CD4-positive, alpha-beta T cell treated with Interleukin-12 subunit alpha and Interleukin-12 subunit beta, for 1 hour (primary cell): Measurements from ENCODE around the gene ZNF609.
A peak's percentile ranks its signal among the peaks of the same experiment; 100 is the strongest.
"Not testable (repeated sequence)": the region's sequence is repeated elsewhere in the genome, so short reads cannot be mapped to it uniquely, and the experiment has no call there.

ENCODE experiments used
- DNase-seq: peaks from one replicate; pipeline ENCODE4 v3.0.0-alpha.2; 2020

Gene ZNF609

GRCh38 chr15:64589435-64590084 is 129.2 kb downstream of the ZNF609 start:
- DNase-seq, result no peak

GRCh38 chr15:64592845-64593244 is 132.5 kb downstream of the ZNF609 start:
- DNase-seq, result not testable (repeated sequence)

DNA sequence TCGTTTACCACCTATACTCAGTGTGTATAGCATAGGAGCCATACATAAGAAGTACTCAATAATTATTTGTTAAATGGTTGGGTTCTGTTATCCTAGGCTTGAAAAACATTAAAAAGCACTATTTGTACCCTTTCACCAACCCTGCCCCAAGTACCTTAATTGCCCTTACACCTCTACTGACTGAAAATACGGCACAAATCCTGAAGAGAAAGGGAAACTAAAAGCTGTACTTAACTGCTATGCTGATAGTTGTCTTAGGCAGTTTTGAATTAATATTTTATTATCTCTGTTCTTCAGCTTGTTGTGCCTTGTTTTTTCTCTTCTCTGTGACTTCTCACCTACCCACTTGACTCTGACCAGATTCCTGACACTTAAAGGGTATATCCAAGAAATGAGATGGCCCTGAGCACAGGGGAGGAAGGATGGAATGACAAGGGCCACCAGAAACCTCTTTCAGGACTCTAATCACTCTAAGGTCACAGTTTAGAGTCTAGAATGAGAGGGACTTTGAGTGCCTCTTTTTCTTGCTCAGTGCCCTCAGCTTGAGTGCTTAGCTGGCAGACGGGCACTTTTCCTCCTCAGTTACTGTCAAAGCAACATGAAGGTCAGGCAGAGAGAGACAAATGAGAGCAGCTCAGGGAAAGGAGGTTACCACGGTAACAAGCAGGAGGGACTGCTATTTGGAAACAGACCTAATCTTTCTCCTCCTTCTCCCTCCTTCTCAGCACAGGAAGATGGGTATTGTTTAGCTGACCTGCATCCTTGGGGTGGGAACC is 136.5 kb downstream of the ZNF609 start:
- peak; percentile 56 for DNase-seq

GRCh38 chr15:64597477-64597822 is 137.1 kb downstream of the ZNF609 start:
- DNase-seq, result peak; percentile 47

DNA sequence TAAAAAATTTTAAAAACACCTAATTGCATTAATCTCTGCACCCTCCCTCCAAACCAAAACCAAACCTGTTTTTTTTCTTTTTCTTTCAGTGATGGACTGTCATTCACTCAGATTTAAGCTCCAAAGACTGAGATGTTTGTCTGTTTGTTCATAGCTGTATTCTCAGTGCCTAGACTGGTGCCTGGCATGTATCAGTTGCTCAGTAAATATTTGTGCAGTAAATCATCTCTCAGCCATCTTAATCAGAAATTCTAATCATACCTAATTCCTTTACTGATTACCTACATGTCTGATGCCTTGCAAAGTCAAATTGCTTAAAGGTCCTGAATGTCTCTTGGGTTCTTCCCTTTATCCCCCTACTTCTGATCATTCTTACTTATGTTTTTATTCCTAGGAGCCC is 138.8 kb downstream of the ZNF609 start:
- DNase-seq, result no peak

GRCh38 chr15:64599716-64600115 is 139.3 kb downstream of the ZNF609 start:
- no peak for DNase-seq

- no peak for DNase-seq
These were observed 140.4 kb downstream of the ZNF609 start for GRCh38 chr15:64600794-64601193.

- no peak for DNase-seq
These were observed 143.9 kb downstream of the ZNF609 start for GRCh38 chr15:64604319-64604718.

DNA sequence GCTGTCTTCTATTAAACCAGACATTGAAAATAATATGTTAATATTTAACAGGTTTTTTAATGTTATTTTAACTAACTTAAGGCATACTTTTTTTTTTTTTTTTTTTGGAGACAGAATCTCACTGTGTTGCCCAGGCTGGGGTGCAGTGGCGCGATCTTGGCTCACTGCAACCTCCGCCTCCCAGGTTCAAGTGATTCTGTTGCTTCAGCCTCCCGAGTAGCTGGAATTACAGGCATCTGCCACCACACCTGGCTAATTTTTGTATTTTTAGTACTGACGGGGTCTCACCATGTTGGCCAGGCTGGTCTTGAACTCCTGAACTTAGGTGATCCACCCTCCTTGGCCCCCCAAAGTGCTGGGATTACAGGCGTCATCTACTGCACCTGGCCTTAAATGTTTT is 147.0 kb downstream of the ZNF609 start:
- not testable (repeated sequence) for DNase-seq

DNA sequence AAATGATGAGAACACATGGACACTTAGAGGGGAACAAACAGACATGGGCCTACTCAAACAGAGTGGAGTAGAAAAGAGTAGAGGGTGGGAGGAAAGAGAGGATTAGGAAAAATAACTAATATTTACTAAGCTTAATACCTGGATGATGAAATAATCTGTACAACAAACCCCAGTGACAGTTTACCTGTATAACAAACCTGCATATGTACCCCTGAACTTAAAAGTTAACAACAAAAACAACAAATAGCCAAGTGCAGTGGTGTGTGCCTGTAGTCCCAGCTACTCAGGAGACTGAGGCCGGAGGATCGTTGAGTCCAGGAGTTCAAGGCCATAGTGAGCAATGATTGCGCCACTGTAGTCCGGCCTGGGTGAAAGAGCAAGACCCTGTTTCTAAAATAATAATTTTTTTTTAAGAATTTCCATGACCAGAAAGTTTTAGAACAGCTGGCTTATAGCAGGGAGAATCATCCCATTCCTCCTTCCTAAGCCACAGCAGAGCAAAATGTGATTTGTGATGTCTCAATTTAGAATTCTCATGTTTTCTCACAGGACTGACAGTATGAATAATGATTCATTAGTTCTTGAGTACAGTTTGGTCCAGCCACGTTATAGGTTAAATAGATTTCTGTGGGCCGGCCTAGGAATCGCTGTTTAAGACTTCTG is 150.0 kb downstream of the ZNF609 start:
- DNase-seq, result no peak

DNA sequence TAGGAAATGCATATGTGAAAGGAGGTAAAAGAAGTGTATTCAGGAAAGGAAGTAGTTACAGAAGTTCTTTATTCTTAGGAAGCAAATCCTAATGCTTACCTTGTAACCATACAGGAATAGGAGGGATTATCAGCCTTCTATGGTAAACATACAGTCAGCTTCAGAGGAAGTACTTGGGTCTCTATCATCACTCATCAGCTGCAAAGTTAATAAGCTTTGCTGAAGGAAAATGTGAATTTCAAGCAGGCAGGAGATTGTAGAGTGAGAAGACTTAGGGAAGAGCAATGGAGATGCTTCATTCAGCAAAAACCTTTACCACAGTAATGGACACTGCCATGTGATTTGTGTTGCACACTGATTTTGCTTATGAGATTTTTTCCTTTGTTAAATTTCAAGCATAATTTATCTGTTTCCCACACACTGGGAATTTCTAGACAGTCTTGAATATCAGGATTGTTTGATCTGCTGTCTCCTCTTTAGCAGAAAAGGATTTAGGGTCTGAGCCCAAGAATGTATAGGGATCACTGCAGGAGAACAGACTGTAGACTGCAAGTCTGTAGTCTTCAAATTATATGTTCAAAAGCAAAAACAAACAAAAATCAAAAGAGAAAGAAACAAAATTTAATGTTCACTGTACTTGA is 150.8 kb downstream of the ZNF609 start:
- DNase-seq, result no peak

DNA sequence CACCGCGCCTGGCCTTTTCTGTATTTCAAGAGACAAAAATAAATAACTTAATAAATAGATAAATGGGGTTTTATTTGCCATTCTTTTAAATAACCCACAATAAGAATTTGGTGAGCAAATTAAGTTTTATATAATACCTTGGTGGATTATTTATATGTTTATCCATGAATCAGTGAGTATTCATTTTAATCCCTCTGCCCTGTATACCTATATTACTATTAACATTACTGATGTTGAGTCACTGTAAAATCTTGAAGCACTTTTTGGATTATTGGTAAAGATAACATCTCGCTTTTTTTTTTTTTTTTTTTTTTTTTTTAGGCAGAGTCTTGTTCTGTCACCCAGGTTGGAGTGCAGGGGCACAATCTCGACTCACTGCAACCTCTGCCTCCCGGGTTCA is 154.1 kb downstream of the ZNF609 start:
- no peak for DNase-seq

DNA sequence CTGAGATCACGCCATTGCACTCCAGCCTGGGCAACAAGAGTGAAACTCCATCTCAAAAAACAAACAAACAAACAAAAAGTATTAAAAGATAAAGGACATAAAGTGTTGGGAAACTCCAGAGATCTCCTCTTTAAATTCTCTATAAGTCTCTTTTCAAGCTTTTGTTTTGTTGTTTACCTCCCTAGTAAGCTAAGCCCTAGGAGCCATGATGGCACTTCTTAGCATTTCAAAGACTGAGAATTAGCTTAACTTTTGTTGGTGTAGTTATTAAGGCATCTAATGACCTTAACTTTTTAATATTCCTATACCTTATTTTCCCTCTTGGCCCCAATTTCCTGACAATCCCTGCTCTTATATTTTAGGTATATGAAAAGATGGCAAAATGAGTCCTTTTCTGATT is 157.3 kb downstream of the ZNF609 start:
- DNase-seq, result no peak

- DNase-seq, result no peak
These were observed 157.8 kb downstream of the ZNF609 start for GRCh38 chr15:64618138-64618537.

DNA sequence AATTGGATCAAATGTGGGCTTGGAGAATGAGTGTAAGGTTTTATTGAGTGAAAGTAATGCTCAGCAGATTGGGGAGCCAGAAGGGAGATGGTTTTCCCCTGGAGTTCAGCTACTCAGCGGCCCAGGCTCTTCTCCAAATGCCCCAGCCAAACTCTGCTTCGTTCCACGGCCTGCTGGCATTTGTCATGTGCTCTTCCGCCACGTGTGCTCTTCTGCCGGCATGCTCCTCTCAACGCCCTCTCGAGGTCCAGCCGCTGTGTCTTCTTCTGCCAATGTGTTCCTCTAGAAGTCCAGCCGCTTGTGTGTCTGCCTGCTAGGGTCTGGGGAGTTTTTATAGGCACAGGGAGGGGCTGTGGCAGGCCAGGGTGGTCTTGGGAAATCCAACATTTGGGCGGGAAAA is 158.2 kb downstream of the ZNF609 start:
- DNase-seq, result no peak

GRCh38 chr15:64619880-64620839 is 159.8 kb downstream of the ZNF609 start:
- no peak for DNase-seq

DNA sequence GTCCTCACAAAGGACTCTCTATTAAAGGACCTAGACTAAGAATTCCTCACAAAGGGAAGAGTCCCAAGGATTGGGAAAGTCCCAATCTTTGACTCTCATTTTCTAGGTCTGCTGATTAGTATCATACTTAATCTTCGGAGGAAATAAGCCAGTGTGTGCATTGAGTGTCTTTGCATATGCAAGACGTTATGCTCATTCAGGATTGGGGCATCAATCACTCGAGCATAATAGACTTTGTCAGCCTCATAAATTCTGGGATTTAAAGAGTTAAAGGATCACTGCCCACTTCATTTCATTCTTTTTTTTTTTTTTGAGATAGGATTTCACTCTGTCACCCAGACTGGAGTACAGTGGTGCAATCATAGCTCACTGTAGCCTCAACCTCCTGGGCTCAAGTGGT is 160.7 kb downstream of the ZNF609 start:
- DNase-seq, result no peak

- DNase-seq, result peak; percentile 73
These were observed 162.3 kb downstream of the ZNF609 start for GRCh38 chr15:64622410-64623260.

- DNase-seq, result no peak
These were observed 163.1 kb downstream of the ZNF609 start for GRCh38 chr15:64623347-64623996.

- DNase-seq, result no peak
These were observed 163.9 kb downstream of the ZNF609 start for GRCh38 chr15:64624242-64624641.

- DNase-seq, result no peak
These were observed 168.7 kb downstream of the ZNF609 start for GRCh38 chr15:64629063-64629462.
